8988T (cell line): ENCODE data around the gene PLEKHM3.

Source experiments
- DNase-seq: peaks from one replicate; pipeline ENCODE4 v3.0.0; 2011

PLEKHM3 gene, protein sequence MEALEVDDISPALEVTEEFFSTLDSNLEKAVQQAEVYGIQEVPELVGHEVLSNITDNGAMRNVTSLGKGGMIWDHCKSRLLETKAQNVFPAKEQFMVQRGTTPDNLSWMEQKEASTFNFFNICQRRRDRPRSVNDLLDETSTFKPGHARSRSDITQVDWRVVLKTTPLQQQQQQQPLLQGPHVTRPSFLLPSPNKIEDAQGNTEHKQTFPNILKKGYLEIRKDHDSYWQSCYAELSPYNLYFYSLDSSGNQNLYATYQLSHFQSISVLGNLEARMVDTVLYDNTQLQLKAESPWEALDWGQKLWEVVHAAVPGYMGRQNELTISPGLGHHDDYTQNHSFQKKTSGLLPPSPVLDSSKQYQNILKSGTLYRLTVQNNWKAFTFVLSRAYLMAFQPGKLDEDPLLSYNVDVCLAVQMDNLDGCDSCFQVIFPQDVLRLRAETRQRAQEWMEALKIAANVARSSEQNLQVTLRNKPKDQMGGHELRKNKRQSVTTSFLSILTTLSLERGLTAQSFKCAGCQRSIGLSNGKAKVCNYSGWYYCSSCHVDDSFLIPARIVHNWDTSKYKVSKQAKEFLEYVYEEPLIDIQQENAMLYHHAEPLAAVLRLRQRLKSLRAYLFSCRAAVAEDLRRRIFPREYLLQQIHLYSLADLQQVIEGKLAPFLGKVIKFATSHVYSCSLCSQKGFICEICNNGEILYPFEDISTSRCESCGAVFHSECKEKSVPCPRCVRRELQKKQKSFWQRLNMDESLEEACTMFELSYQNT

DNA sequence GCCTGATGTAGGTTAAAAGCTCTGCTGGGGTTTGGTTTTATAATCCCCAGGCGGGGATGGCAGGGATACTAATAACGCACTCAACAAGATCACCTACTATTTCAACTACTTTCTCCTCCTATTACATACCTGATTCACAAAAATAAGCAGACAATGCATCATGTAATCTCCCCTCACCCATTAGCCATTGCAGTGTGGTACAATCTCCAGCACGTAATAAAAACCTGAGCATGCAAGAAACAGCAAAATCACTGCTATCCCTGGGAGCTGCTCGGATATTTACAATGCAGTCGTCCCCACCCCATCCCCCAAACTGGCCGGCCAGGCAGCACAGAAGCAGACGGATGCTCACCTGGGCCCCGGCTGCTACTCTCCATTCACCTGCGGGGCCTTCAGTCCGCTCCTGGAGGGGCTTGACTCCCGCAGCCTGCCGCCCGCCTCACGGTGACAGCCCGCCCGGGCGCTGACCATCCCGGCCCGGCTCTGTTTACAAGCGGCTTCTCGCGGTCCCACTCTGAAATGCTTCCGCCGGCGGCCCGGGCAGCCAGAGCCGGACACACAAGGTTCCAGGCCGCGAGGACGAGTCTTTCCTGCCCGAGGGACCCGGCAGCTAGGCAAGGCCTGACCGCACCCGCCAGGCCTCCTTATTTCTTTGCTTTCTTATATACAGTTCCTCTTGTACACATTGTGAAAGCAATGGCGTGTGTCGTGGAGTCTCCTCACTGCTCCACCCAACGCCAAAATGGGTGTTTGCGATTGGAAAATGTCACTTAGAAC, at the start of gene PLEKHM3:
PLEKHM3 (minus strand) TSS at position 491 of the 777 bp plus-strand sequence. CDS start 23,888 bp downstream, outside the sequence.
- peak; percentile 46 for DNase-seq

DNA sequence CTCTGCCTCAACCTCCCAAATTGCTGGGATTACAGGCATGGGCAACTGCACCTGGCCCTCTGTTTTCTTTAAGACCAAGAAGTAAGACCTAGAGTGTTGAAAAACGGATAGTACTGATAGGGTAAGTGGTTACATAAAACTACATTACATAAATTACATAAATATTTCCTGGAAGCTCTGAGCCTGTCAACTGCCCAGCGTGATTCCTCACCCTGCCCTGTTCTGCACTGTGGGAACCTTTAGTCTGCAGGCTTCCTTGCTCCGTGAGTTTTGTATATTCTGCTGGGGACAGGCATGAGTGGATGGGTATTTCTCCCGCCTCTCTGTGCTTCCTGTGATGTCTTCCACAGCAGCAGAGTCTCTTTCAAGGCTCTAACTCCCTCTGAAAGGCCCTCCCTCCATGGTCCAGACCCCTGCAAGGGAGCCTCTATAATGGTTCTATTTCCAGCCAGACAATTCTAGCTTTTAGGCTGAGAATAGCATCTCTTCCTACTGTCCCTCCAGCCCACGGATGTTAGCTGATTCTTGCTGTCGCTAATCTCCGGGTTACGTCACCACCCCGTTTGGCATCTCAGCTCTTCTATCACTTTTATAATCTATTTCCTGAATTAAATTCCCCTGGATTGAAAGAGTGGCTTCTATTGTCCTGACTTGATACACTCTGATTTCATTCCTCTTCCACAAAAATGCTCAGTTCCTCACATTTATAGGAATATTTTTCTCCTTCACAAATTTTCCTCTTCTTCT, 49.5 kb upstream of the PLEKHM3 start:
- no peak for DNase-seq

DNA sequence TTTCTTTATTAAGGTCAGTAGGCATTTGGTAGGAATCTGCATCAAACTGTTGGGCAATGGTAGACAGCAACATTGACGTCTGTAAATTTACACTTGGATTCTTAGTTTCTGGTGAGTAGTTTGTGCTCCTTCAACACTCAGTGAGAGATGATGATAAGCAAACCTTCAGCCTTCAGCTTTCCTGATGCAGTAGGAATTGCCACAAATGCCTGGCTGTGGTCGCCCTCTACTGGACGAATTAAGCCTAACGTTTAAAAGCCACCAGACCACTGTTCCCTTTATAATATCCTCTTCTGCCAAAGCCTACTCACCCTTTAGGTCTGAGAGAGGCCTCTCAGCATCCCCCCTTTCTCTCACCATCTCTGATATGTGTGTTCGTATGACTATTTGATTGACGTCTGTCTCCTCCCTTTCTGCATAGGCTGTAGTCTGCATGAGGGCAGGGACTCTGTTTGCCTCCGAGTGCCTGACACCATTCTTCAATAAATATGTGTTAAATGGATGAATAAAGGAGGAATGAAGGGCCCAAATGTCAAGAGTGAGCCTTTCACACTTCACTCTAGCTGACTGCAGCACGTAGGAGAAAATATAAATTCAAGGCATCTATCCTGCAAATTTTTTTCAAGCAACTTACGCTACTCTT, 47.0 kb upstream of the PLEKHM3 start:
- peak; percentile 10 for DNase-seq

DNA sequence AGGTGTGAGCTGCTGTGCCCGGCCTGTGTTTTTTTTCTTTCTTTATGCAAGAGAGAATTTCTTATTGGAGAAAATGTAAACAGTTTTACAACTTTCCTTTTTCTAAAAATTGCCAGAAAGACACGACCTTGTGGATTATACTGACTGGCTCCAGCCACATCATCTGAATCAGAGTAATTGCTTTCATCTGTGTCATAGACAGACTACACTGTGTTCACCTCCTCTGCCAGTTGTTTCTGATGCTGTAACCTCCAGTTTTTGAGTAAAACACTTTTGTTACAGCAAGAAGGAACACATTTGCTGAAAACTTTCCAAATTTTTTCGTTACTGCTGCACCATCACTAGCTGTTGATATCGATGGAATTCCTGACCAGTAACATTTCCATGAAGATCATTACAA, 43.9 kb upstream of the PLEKHM3 start:
- no peak for DNase-seq

DNA sequence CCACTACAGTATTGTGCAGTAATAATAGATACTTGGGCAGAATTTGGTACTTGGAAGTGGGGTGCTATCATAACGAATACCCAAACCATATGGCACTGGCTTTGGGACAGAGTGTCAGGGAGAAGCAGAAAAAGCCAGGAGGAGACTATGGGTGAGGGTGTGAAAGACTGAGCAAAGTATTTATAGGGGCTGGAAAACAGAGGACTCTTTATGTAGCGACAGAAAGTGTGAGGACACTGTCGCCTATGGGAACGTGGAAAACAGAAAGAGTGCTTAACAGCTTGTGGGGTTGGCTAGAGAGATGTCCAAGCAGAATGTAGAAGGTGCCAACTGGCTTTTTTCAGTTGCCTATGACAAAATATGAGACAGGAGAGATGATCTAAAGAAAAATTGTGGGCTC, 40.7 kb upstream of the PLEKHM3 start:
- DNase-seq, result no peak

DNA sequence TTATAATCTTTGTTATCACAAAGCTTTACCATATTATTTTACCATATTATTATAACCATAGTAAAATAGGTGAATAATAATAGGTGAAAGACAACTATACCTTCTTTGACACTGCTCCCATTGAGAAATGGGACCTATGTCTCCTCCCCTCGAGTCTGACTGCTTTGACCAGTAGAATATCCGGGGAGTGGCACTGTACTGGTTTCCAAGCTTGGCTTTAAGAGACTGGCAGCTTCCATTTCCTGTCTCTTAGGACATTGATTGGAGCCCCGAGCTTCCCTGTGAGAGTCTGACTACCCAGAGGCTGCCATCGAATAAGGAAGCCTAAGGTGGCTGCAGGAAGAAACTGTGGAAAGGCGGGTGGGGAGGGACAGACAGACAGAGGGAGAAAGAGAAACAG, 40.1 kb upstream of the PLEKHM3 start:
- DNase-seq, result no peak

DNA sequence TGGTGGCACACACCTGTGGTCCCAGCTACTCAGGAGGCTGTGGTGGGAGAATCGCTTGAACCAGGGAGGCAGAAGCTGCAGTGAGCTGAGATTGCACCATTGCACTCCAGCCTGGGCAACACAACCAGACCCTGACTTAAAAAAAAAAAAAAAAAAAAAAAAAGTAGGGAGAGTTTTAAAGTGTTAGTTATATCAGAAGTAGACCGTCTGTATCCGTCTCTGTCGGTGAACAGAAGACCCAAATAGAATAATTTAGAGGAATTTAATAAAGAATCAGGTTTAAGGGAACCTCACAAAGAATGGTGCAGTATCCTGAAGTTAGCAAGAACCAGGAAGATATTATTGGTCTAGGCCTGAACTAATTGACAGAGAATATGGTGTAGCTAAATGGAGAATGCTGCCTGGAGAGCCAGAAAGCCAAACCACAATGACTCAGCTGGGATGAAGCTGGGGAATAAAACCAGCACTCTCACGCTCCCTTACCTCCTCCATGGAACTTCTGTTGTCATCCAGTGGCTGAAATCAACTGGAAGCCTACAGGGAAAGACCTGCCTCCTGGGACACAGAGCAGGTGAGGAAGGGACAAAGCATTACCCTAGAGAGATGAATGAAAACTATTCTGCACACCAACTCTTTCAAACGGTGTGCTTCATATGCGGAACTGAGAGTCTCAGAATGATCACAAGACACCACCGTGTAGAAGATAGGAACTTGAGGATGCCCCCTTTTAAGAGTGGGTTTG, 39.1 kb upstream of the PLEKHM3 start:
- no peak for DNase-seq

DNA sequence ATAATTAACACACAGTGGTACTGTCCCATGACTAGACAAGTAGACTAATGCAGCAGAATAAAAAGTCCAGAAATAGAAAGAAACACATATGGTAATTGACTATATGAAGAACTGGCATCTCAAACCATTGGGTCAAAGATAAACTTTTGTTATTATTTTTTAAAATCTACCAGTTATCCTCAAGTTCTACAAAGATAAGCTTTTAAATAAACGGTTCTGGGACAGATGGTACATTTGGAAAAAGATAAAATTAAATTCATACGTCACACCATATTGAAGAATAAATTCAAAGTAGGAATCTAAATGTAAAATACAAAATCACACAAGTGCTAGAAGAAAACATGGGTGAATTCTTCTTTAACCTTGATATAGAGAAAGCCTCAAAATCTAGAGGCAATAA, 37.6 kb upstream of the PLEKHM3 start:
- DNase-seq, result no peak

DNA sequence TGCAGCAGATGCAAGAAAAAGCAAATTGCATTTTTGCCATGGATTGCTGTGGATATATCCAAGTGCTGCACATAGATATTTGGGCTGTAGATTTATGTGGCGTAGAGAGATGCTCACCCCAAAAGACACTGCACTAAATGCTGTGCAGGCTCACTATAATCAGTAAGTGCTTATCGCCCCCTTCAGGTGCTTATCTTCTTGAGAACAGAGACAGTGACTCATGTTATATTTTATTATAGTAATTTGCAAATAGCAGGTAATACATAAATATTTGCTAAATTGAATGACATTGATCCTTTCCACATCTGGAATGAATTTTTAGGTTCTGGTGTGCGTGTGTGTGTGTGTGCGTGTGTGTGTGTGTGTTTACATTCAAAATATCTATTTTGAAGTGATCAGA, 36.8 kb upstream of the PLEKHM3 start:
- no peak for DNase-seq

DNA sequence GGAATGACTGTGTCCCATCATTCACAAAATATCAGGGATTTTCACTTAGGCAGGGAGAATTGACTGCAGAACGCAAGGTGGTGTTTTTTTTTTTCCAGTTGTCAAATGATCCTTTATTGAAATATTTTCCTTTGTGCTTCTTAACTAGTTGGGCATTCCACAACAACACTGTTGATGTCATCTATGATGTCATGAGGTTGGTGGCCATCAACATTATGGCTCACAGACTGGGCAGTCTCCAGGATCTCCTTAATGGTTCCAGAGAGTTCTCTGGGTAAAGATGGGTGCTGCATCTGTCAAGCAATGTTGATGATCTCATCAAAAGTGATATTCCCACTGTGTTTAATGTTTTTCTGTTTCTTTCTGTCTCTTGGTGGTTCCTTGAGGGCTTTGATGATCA, 31.8 kb upstream of the PLEKHM3 start:
- DNase-seq, result no peak

DNA sequence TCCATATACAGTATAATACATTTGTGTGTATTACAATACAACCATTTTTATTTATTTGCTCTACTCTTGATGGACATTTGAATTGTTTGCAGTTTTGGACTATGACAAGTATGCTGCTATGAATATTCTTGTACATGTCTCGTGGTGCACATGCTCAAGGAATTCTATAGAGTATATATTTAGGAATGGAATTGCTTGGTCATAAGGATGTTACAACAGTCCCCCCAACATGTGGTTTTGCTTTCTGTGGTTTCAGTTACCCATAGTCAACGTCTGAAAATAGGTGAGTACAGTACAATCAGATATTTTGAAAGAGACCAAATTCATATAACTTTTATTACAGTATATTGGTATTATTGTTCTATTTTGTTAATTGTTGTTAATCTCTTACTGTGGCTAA, 24.1 kb upstream of the PLEKHM3 start:
- DNase-seq, result no peak

DNA sequence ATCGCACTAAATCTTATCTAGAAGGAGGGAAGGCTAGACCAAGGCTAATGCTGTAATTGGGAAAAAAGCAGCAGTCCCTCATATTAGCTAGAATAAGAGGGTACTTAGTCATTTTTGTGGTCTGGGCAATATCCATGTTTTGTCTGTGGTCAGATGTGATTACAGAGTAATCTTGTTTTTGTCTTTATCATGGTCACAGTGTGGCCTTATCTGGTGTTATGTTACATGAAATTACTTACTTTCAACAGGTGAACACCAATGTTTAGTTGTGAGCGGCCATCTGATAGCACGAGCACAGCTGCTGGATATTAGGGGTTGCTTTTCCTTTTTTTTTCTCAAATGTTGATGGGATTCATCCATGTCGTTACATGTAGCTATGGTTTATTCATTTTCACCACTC, 23.7 kb upstream of the PLEKHM3 start:
- no peak for DNase-seq

DNA sequence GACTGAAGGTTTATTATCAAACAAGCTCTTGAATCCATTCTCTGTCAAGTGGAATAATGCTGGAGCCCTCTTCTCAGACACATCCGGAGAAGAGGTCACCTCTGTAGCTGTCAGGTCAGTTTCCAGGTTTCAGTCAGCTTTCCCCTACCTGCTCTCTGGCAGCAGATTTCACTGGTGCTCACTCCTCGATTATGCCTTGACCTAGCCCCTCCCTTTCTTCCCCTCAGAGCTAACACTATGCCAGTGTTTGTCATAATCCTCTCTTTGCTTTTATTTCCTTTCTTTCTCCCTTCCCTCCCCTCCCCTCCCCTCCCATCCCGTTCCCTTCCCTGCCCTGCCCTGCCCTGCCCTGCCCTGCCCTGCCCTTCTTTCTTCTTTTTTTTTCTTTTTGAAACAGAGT, 22.5 kb upstream of the PLEKHM3 start:
- no peak for DNase-seq

DNA sequence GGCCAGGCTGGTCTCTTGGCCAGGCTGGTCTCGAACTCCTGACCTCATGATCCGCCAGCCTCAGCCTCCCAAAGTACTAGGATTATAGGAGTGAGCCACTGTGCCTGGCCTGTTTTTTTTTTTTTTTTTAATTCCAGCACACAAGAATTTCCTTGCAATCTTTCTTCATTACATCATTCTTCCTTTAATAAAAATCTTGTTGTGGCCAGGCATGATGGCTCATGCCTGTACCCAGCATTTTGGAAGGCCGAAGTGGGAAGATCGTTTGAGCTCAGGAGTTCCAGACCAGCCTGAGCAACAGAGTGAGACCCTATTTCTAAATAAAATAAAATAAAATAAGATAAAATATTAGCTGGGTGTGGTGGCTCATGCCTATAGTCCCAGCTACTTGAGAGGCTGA, 21.4 kb upstream of the PLEKHM3 start:
- DNase-seq, result no peak

DNA sequence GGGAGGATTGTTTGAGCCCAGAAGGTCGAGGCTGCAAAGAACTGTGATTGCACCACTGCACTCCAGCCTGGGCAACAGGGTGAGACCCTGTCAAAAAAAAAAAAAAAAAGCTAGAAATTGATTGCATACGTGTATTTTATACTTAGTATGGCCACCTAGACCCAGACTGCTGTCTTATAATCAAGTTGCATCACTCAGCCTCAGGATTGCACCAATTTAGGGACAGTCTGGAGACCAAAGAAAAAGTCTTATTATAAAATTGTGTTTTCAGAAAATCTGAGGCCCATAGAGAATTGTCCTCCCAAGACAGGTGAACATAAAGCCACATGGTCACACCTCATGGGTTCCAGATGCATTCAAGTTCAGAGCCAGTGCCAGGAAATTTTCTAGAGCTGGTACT, 17.1 kb upstream of the PLEKHM3 start:
- no peak for DNase-seq

DNA sequence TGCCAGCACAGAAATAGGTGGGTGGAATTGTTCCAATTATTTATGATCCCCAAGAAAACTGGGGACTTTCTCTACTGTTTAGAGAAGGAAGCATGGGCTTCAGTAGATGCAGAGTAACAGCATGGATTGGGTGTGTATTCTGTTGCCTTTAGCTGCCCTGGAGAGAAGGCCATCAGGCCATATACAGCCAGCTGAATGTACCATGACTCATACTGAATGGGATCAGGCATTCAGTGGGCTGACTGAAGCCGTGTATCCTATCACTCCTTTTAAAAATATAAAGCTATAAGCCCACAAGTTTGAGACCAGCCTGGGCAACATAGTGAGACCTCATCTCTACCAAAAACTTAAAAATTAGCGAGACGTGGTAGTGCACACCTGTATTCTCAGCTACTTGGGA, 16.7 kb upstream of the PLEKHM3 start:
- DNase-seq, result no peak

DNA sequence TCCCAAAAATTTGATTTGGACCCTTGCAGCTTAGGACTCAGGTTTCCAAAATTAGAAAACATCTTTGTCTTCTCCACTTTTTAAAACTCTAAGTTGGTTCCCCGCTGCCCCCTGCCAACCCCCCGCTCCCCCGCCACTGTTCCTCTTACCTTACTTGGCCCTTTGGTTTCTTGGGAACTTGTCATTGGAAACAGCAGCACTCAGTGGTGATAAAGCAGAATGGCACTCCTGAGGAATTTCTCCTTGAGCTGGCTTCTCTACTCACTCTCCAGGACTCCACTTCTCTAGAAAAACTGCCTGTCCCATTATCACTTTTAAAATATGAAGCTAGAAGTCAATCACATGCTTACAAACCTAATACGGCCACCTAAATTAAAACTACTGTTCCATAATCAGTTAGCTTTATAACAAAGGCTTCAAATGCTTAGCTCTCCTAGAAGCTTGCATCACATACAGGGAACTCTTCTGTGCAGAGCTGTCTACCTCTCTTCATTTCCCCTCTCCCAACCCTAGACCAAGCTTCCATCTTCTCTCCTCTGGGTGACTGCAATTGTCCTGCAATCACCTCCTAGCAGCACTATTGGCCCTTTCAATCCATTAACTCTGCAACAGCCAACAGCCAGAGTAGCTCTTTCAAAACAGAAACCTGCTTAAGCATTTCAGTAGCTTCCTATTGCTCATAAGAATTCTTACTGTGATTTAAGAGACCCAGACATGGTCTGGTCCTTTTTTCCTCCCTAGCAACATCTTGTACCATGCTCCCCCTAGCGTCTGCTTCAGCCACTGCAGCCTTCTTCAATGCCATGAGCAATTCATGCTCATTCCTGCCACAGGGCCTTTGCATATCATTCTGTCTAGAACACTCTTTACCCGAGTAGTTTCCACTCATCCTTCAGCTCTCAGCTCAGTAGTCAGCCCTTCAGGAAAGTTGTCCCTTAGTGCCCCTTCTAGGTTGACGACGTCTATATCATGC, 15.2 kb upstream of the PLEKHM3 start:
- no peak for DNase-seq

DNA sequence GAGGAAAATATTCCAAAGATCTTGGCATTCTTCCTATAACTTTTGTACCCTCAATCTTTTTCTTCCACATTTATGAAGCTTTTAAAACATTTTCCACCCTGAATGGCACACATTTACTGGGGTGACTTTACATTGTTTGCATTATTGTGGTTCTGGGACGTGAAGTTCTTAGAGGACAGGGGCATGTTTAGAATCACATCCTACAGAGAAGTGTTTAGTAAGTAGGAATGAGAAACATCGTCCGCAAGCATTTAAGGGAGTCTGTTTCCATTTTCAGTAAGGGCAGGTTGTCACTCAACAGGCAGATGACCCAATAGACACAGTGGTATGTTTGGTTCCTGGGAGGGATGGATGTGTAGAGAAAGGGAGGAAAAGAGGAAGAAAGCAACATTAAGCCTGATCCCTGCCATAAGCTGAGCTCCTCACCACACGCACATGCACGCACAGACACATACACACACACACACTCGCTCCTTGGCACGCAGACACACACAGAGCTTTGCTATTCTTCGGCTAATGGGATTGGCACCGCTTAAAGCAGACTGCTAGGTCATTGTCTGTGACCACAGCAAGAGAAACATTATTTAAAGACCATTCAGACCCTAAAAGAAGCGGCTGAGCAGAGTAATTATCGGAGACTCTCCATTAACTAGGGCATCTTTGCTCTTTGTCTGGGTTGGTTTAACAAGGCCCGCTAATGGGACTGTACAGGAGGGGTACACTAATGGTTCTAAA, 14.2 kb upstream of the PLEKHM3 start:
- no peak for DNase-seq
